Sigmoid colon (tissue), 7 donors: Measurements from ENCODE around the gene KCNK18. TPM values are rescaled to one million over a fixed set of nuclear protein-coding genes. Genes with fewer than 3 reads are reported as not detected.

ENCODE experiments used
- DNase-seq: peaks from one replicate; pipeline ENCODE4 v3.0.0-alpha.2; 2019
- H3K27ac ChIP-seq, 4 donors: fragments of 200-600 bp; sonication (generic); one replicate each; pipeline ENCODE4 v1.5.1; 2016 to 2019; ENCODE audit warnings: mild to moderate bottlenecking in 1 of 4
- H3K27me3 ChIP-seq, 3 donors: fragments of 200-600 bp; sonication (generic); one replicate each; pipeline ENCODE4 v1.5.1; 2019; ENCODE audit warnings: mild to moderate bottlenecking in 1 of 3
- H3K36me3 ChIP-seq, 4 donors: fragments of 200-600 bp; sonication (generic); one replicate each; pipeline ENCODE4 v1.5.1; 2016 to 2019
- H3K4me1 ChIP-seq, 4 donors: fragments of 200-600 bp; sonication (generic); one replicate each; pipeline ENCODE4 v1.5.1; 2017 to 2019
- H3K4me3 ChIP-seq, 4 donors: fragments of 200-600 bp; sonication (generic); one replicate each; pipeline ENCODE4 v1.5.1; 2017 to 2019; ENCODE audit warnings: mild to moderate bottlenecking in 2 of 4, moderate library complexity in 1 of 4
- H3K9me3 ChIP-seq, 4 donors: fragments of 200-600 bp in 3 of 4; sonication (generic) in 3 of 4; one replicate each; pipeline versions ENCODE4 v1.5.1 to v1.6.1; 2013 to 2019
- EP300 ChIP-seq, 4 donors: sonication (generic); formaldehyde crosslinking; IDR thresholded peaks; one replicate each; pipeline ENCODE4 v1.6.1; 2017; ENCODE audit warnings: antibody characterized with exemption in 4 of 4
- POLR2A ChIP-seq, 2 donors: fragments of 450-650 bp; IDR thresholded peaks; one replicate each; pipeline ENCODE4 v1.6.1; 2016; ENCODE audit warnings: antibody characterized with exemption in 2 of 2, mild to moderate bottlenecking in 2 of 2, moderate library complexity in 2 of 2
- POLR2AphosphoS5 ChIP-seq, 4 donors: sonication (generic); formaldehyde crosslinking; IDR thresholded peaks; one replicate each; pipeline ENCODE4 v1.6.1; 2017; ENCODE audit warnings: antibody characterized with exemption in 4 of 4
- WGBS, 2 donors: extraction: QIAGEN DNeasy Blood & Tissue Kit; methylation state at CpG; one replicate each; pipeline ENCODE4 v1.1.7; 2013; 5-methylcytosine and 5-hydroxymethylcytosine counted together
- intact Hi-C: fragments of 100-400 bp; cut with DNase I; formaldehyde crosslinking; loops from one replicate; pipeline ENCODE4 v1.15.1; 2023
- polyA plus RNA-seq, 3 donors: library from polyadenylated mRNA; stranded (reverse); fragments of 200-250 nt; gene quantifications; one replicate each; pipeline ENCODE4 v1.2.3, GENCODE V29; 2013
- small RNA-seq, 3 donors: library from RNA; depleted of rRNA; stranded (forward); fragments of <200 nt; gene quantifications; one replicate each; pipeline ENCODE3, GENCODE V24; 2016
- total RNA-seq, 4 donors: library from RNA; depleted of rRNA; stranded (reverse); fragments of >200 nt; gene quantifications; one replicate each; pipeline ENCODE4 v1.1.0, GENCODE V29; 2016
- TF ChIP-seq, protein P1 (sequence below), 4 experiments: fragments of 450-650 bp in 3 of 4; fragments of 200-600 bp in 1 of 4; IDR thresholded peaks; one replicate each; pipeline ENCODE4 v1.5.1; 2016 to 2019; ENCODE audit warnings: antibody characterized with exemption in 4 of 4, mild to moderate bottlenecking in 3 of 4, moderate library complexity in 2 of 4
- donor health status: healthy with polysubstance abuse.
- donor health status: Bipolar disorder and iron deficiency.
- donor health status: healthy.

KCNK18 gene
- total and polyA plus RNA-seq, 7 donors, result not detected

DNA sequence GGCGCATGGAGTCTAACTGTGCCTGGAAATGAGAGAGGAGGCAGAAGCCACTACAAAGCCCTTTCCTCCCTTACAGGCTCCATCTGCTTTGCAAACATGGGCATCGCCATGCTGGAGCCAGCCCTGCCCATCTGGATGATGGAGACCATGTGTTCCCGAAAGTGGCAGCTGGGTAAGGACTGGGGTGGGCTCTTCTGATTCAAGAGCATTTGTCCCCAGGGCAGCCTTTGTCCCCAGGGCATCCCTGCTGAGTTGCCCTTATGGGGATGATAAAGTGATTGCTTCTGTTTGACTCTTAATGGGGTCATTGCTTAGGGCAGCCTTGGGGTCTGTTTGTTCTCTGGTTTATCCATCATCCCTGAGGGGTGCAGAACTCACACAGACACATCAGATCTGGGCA, 60.4 kb downstream of the KCNK18 start:
- intact Hi-C loops, result no loop called here
- Histone ChIP-seq H3K27me3 (peaks cover 0 to 34% (median 6%) of the 10 kb centered on the region in 3 donors), H3K36me3 (no peaks in the 10 kb centered on the region), H3K9me3 (no peaks in the 10 kb centered on the region), H3K27ac (no peak overlapping the region), H3K4me3 (no peak overlapping the region), H3K4me1 (no peaks in the 10 kb centered on the region)
- TF ChIP-seq POLR2A (IDR thresholded peaks at IDR 0.05) (no peak), POLR2AphosphoS5 (IDR thresholded peaks at IDR 0.05) (no peak), EP300 (IDR thresholded peaks at IDR 0.05) (no peak)
- TF ChIP-seq, protein P1, sequence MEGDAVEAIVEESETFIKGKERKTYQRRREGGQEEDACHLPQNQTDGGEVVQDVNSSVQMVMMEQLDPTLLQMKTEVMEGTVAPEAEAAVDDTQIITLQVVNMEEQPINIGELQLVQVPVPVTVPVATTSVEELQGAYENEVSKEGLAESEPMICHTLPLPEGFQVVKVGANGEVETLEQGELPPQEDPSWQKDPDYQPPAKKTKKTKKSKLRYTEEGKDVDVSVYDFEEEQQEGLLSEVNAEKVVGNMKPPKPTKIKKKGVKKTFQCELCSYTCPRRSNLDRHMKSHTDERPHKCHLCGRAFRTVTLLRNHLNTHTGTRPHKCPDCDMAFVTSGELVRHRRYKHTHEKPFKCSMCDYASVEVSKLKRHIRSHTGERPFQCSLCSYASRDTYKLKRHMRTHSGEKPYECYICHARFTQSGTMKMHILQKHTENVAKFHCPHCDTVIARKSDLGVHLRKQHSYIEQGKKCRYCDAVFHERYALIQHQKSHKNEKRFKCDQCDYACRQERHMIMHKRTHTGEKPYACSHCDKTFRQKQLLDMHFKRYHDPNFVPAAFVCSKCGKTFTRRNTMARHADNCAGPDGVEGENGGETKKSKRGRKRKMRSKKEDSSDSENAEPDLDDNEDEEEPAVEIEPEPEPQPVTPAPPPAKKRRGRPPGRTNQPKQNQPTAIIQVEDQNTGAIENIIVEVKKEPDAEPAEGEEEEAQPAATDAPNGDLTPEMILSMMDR (IDR thresholded peaks at IDR 0.05), result no peak
- DNase-seq, result no peak
- 93 to 96% methylated on average over 3 of the region's 3 CpGs for WGBS, 2 donors

- Histone ChIP-seq H3K36me3 (no peaks in the 10 kb centered on the region), H3K27me3 (peaks cover 0 to 44% (median 6%) of the 10 kb centered on the region in 3 donors), H3K4me3 (no peak overlapping the region), H3K4me1 (no peaks in the 10 kb centered on the region), H3K27ac (no peak overlapping the region), H3K9me3 (no peaks in the 10 kb centered on the region)
- intact Hi-C loops, result no loop called here
- TF ChIP-seq POLR2A (IDR thresholded peaks at IDR 0.05), result no peak
- TF ChIP-seq, protein P1 (IDR thresholded peaks at IDR 0.05), result no peak
- no peak for TF ChIP-seq EP300 (IDR thresholded peaks at IDR 0.05)
- no peak for TF ChIP-seq POLR2AphosphoS5 (IDR thresholded peaks at IDR 0.05)
- DNase-seq, result no peak
- 52 to 69% methylated on average over 3 of the region's 3 CpGs for WGBS, 2 donors
Observed at GRCh38 chr10:117259279-117259678, 62.0 kb downstream of the KCNK18 start.

Small RNA genes within 50 kb of the gene (small RNA-seq; reads per million reads assigned to genes)
- gene MIR3663, result 0 reads per million in 3 donors

Other genes with a start within 250 kb of the KCNK18 start
- 1 to 10 TPM; 4.1 to 6.1 (median 5.2) TPM for gene SHTN1, start 192.3 kb upstream of the KCNK18 start, total RNA-seq
- 10 to 100 TPM in 2 of 3 donors, 1 to 10 TPM in 1; 9.6 to 12.5 (median 10.4) TPM for gene SHTN1, start 192.3 kb upstream of the KCNK18 start, polyA plus RNA-seq
- gene VAX1, start 59.2 kb upstream of the KCNK18 start, total RNA-seq, result not detected
- not detected for gene VAX1, start 59.2 kb upstream of the KCNK18 start, polyA plus RNA-seq
- 1 to 10 TPM in 1 of 4 donors, under 1 TPM in 3; 0.54 to 1.4 (median 0.77) TPM for gene SLC18A2, start 43.6 kb downstream of the KCNK18 start, total RNA-seq
- gene SLC18A2, start 43.6 kb downstream of the KCNK18 start, polyA plus RNA-seq, result under 1 TPM; 0.23 to 0.60 (median 0.25) TPM
- gene PDZD8, start 178.0 kb downstream of the KCNK18 start, total RNA-seq, result 10 to 100 TPM; 25.2 to 34.3 (median 30.7) TPM
- gene PDZD8, start 178.0 kb downstream of the KCNK18 start, polyA plus RNA-seq, result 10 to 100 TPM in 1 of 3 donors, 1 to 10 TPM in 2; 3.5 to 12.7 (median 7.2) TPM